ENCODE measurements around the gene MSH5. TPM values are rescaled to one million over a fixed set of nuclear protein-coding genes. Genes with fewer than 3 reads are reported as not detected.

The MSH5 gene
- polyA plus RNA-seq, 2 of the 4 experiments (the other 2 are of a cell fraction): 17.4 to 36.5 TPM

- 6% methylated on average over 2 of the region's 2 CpGs for WGBS (ENCODE audit: missing lambda C conversion rate)
- FAIRE-seq (no peak), DNase-seq (ENCODE audit: low read depth in 1 of 2, low spot score in 1 of 2) (no peak), ATAC-seq (no peak)
- ChIA-PET CTCF (interaction anchor here (0.6 kb wide), 1 partner anchor 62 kb away, joined by 3 read pairs; the partner anchor contains the start of gene VARS1), POLR2A (interaction anchor here (0.6 to 1.0 kb wide), 4 partner anchors 9 to 93 kb away, joined by 3 to 5 read pairs (median 4); partner anchors contain the start of genes HSPA1A, HSPA1B and HSPA1L)
- peak; percentile 2 for TF ChIP-seq MAFK (IDR thresholded peaks at IDR 0.05; ENCODE audit: partially characterized antibody)
- TF ChIP-seq HOXB5 (CRISPR knock-in tag; IDR thresholded peaks at IDR 0.05): no peak
- no peak for TF ChIP-seq RAD21 (conservative IDR thresholded peaks at IDR 0.05 in 1 of 2, IDR thresholded peaks at IDR 0.05 in 1 of 2)
- H3K4me3 ChIP-seq: peak overlapping the region; percentile 70
- peak overlapping the region; percentile 99 for H3K4me2 ChIP-seq
- H3K9me3 ChIP-seq: no peaks in the 10 kb centered on the region
- H3K4me1 ChIP-seq: peaks cover 45% of the 10 kb centered on the region
- H3K27ac ChIP-seq: peak overlapping the region; percentile 94 to 99
Observed at GRCh38 chr6:31734247-31734820, 5.5 kb upstream of the MSH5 start.

- Histone ChIP-seq H3K27ac (peak overlapping the region; percentile 94 to 99), H3K4me3 (peak overlapping the region; percentile 70), H3K9me3 (no peaks in the 10 kb centered on the region), H3K4me1 (peaks cover 45% of the 10 kb centered on the region), H3K4me2 (peak overlapping the region; percentile 99)
- ATAC-seq: peak in 1 of 2 experiments; percentile 10; a peak in 2 of 6 replicates
- 2% methylated on average over 17 of the region's 18 CpGs for WGBS (ENCODE audit: missing lambda C conversion rate)
- POLR2A ChIA-PET: interaction anchor here (0.8 to 1.0 kb wide), 4 partner anchors 32 to 92 kb away, joined by 3 to 5 read pairs (median 4); partner anchors contain the start of genes ABHD16A, HSPA1A, HSPA1B and HSPA1L
- no peak for FAIRE-seq
- CTCF ChIA-PET: interaction anchor here (0.6 kb wide), 1 partner anchor 61 kb away, joined by 3 read pairs; the partner anchor contains the start of gene VARS1
- peak; percentile 53 to 59 for DNase-seq (ENCODE audit: low read depth in 1 of 2, low spot score in 1 of 2)
- TF ChIP-seq NFE2L2 (conservative IDR thresholded peaks at IDR 0.05; ENCODE audit: low read length) (no peak), MAFK (IDR thresholded peaks at IDR 0.05; ENCODE audit: partially characterized antibody) (no peak), MAX (IDR thresholded peaks at IDR 0.05) (0 out of 2 replicates have a peak, but pooled peaks have one; percentile 23), ATOH8 (CRISPR knock-in tag; IDR thresholded peaks at IDR 0.05; ENCODE audit: low read depth) (no peak), FOSL2 (IDR thresholded peaks at IDR 0.05) (0 out of 2 replicates have a peak, but pooled peaks have one; percentile 34), FOSL2 (CRISPR knock-in tag; IDR thresholded peaks at IDR 0.05) (peak; percentile 78; the same call in 1 of the 2 replicates), JUN (IDR thresholded peaks at IDR 0.05) (peak in 1 of 2 experiments; percentile 46; a peak in 1 of 5 replicates)
Observed at GRCh38 chr6:31734821-31735406, 4.9 kb upstream of the MSH5 start.

- no peak for TF ChIP-seq KDM5A (IDR thresholded peaks at IDR 0.05)
- TF ChIP-seq MAX (IDR thresholded peaks at IDR 0.05): peak; percentile 45
- TF ChIP-seq JUN (IDR thresholded peaks at IDR 0.05): peak in 1 of 2 experiments; percentile 61; a peak in 1 of 5 replicates
- TF ChIP-seq CTCF (IDR thresholded peaks at IDR 0.05): no peak
- TF ChIP-seq BCL3 (IDR thresholded peaks at IDR 0.05): peak; percentile 18; the same call in 1 of the 3 replicates
- TF ChIP-seq PHF8 (IDR thresholded peaks at IDR 0.05; ENCODE audit: borderline replicate concordance, low read depth): peak; percentile 56; the same call in 1 of the 2 replicates
- no peak for TF ChIP-seq EHMT2 (IDR thresholded peaks at IDR 0.05; ENCODE audit: low read depth)
- peak; percentile 75 for TF ChIP-seq POLR2A (IDR thresholded peaks at IDR 0.05; ENCODE audit: low read length)
- TF ChIP-seq MAZ (IDR thresholded peaks at IDR 0.05; ENCODE audit: borderline replicate concordance, low read depth, low read length): no peak
- no peak for TF ChIP-seq FOSL2 (IDR thresholded peaks at IDR 0.05)
- peak; percentile 80 for TF ChIP-seq FOSL2 (CRISPR knock-in tag; IDR thresholded peaks at IDR 0.05)
- no peak for TF ChIP-seq FOXS1 (CRISPR knock-in tag; IDR thresholded peaks at IDR 0.05)
- 1% methylated on average over 18 of the region's 24 CpGs for WGBS (ENCODE audit: missing lambda C conversion rate)
- Histone ChIP-seq H3K4me2 (peak within 1 kb of the TSS; percentile 99), H3K9me3 (no peaks in the 10 kb centered on the region), H3K27ac (peak within 1 kb of the TSS; percentile 94 to 99), H3K4me1 (peaks cover 44% of the 10 kb centered on the region), H3K4me3 (peak within 1 kb of the TSS; percentile 70)
- FAIRE-seq (no peak), DNase-seq (ENCODE audit: low read depth in 1 of 2, low spot score in 1 of 2) (peak; percentile 78 to 84), ATAC-seq (peak; percentile 49 to 68; a peak in 5 of 6 replicates)
- ChIA-PET POLR2A (interaction anchor here (0.9 to 1.3 kb wide), 3 partner anchors 17 to 79 kb away, joined by 3 to 5 read pairs (median 3); partner anchors contain the start of genes HSPA1A, HSPA1L and VWA7), CTCF (interaction anchor here (0.7 to 3.2 kb wide), 5 partner anchors 11 to 94 kb away, joined by 3 to 10 read pairs (median 6); partner anchors contain the start of gene VARS1)
Observed at GRCh38 chr6:31736021-31736767, 3.6 kb upstream of the MSH5 start, which contains the start of gene CLIC1. CLIC1 (minus strand) TSS chr6:31736530; CDS start chr6:31736300, 230 bp downstream.

Measured in A549 (cell line).